ENCODE measurements around the gene RBM46.

DNA sequence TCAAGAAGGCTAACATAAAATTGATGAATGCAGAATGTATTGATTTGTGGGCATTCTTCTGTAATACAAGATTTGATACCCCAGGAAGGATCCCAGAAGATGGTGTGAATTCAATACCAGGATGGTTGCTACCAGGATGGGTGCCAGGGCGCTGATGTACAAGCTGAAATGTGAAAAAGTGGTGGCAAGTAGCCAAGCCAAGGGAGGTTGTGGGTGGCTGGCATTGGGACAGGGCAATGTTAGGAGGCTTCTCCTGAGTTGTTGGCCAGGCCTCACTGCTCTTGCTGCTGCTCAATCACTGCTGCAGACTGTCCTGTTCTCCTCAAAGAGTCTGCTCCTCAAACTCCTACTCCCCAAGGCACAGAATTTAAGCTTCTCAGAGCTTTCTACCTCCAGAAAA, 77.1 kb downstream of the RBM46 start:
- TF ChIP-seq SIN3A (IDR thresholded peaks at IDR 0.05; ENCODE audit: borderline replicate concordance, insufficient read depth, low read length) (no peak), REST (IDR thresholded peaks at IDR 0.05; ENCODE audit: insufficient read depth in 1 of 2, low read depth in 2 of 2, low read length in 2 of 2) (no peak), TAF1 (IDR thresholded peaks at IDR 0.05; ENCODE audit: borderline replicate concordance, insufficient read depth, low read length) (no peak), POLR2AphosphoS5 (IDR thresholded peaks at IDR 0.05; ENCODE audit: low read depth, low read length) (no peak), FOXP2 (optimal IDR thresholded peaks at IDR 0.05; ENCODE audit: borderline replicate concordance, extremely low read depth, extremely low read length, insufficient read depth) (no peak)

All from PFSK-1 (cell line).